NCI-H1092 (cell line): ENCODE data around the gene CXorf49.
"Not testable (repeated sequence)": the region's sequence is repeated elsewhere in the genome, so short reads cannot be mapped to it uniquely, and the experiment has no call there.

ENCODE experiments used
- DNase-seq: peaks from one replicate; lab custom pipeline; 2025; lab: John Stamatoyannopoulos, UW

Gene CXorf49

GRCh38 chrX:71718185-71718584 lies at the start of gene CXorf49:
Gene CXorf49 (minus strand): TSS chrX:71718285. CDS start chrX:71718151, 134 bp downstream.
- not testable (repeated sequence) for DNase-seq

- DNase-seq, result not testable (repeated sequence)
Measured at GRCh38 chrX:71767134-71767533, 49.0 kb upstream of the CXorf49 start.

GRCh38 chrX:71765613-71766012 lies 47.5 kb upstream of the CXorf49 start:
- not testable (repeated sequence) for DNase-seq

- not testable (repeated sequence) for DNase-seq
Measured at GRCh38 chrX:71764832-71765231, 46.7 kb upstream of the CXorf49 start.

GRCh38 chrX:71763049-71763448 lies 45.0 kb upstream of the CXorf49 start, which contains the start of gene CXorf49B:
Gene CXorf49B (plus strand): TSS chrX:71763349. CDS start chrX:71763424, 75 bp downstream.
- DNase-seq, result not testable (repeated sequence)

GRCh38 chrX:71760688-71761281 lies 42.7 kb upstream of the CXorf49 start:
- not testable (repeated sequence) for DNase-seq

GRCh38 chrX:71720289-71720886 lies 2.3 kb upstream of the CXorf49 start:
- DNase-seq, result not testable (repeated sequence)

- DNase-seq, result not testable (repeated sequence)
Measured at GRCh38 chrX:71719195-71719594, 1.1 kb upstream of the CXorf49 start.

- DNase-seq, result not testable (repeated sequence)
Measured at GRCh38 chrX:71716323-71716722, 1.8 kb downstream of the CXorf49 start.

- DNase-seq, result not testable (repeated sequence)
Measured at GRCh38 chrX:71715551-71715950, 2.5 kb downstream of the CXorf49 start.

- DNase-seq, result not testable (repeated sequence)
Measured at GRCh38 chrX:71714064-71714463, 4.0 kb downstream of the CXorf49 start.

GRCh38 chrX:71702853-71703252 lies 15.2 kb downstream of the CXorf49 start:
- not testable (repeated sequence) for DNase-seq

GRCh38 chrX:71699023-71699344 lies 19.1 kb downstream of the CXorf49 start:
- DNase-seq, result not testable (repeated sequence)

GRCh38 chrX:71698299-71699022 lies 19.6 kb downstream of the CXorf49 start:
- not testable (repeated sequence) for DNase-seq

GRCh38 chrX:71697466-71698298 lies 20.4 kb downstream of the CXorf49 start:
- DNase-seq, result not testable (repeated sequence)

- DNase-seq, result not testable (repeated sequence)
Measured at GRCh38 chrX:71696641-71697465, 21.2 kb downstream of the CXorf49 start.

GRCh38 chrX:71679575-71680207 lies 38.4 kb downstream of the CXorf49 start:
- no peak for DNase-seq

GRCh38 chrX:71677195-71677594 lies 40.9 kb downstream of the CXorf49 start:
- DNase-seq, result not testable (repeated sequence)

- not testable (repeated sequence) for DNase-seq
Measured at GRCh38 chrX:71676068-71676795, 41.9 kb downstream of the CXorf49 start.

- DNase-seq, result not testable (repeated sequence)
Measured at GRCh38 chrX:71675636-71676035, 42.4 kb downstream of the CXorf49 start.
